ENCODE data around the gene FBXL7. TPM values are rescaled to one million over a fixed set of nuclear protein-coding genes. Genes with fewer than 3 reads are reported as not detected.

Gene FBXL7
- total RNA-seq, 4 donors from 2014 or later = 14.2 to 32.1 (median 24.9) TPM

DNA sequence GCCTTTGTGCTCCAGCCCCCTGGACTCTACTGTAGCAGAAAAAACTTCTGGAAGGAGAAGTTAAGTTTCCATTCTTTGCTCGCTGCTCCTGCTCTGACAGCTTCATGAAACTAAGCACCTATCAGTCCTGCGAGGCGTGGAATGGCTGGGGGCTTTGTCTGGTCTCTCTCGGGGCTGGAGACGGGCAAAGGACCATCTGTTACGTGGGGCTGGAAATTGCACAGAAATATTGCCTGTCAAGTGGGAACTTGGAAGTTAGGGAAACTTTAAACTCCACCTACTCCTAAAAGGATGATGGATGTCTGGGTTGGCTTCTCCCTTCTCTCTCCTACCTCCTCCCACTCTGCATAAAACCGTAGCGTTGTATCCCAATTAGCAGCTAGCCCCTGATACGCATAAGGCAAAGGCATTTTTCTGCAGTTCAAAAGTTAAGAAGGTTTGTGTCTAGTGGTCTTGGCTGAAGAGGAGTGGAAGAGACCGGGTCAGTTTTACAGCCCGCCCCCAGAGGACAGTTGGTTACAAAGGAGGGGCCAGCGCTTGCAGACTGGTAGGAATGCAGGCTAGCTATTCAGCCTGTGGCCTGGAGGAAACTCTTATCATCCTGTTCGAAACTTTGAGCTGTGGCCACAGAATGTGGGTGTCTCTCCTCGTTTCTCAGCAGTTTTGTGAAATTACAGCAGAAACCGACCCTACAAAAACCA lies 1.3 kb downstream of the FBXL7 start:
- H3K4me3 ChIP-seq = peak overlapping the region; percentile 86 to 96
- peak; percentile 48 for ATAC-seq
- no peaks in the 10 kb centered on the region for H3K9me3 ChIP-seq
- H3K36me3 ChIP-seq = no peaks in the 10 kb centered on the region
- peak overlapping the region; percentile 74 to 95 (median 92) for H3K27ac ChIP-seq
- no peaks in the 10 kb centered on the region for H3K27me3 ChIP-seq
- H3K4me1 ChIP-seq = peaks cover 0 to 31% (median 4%) of the 10 kb centered on the region in 3 donors
- WGBS, 2 donors (ENCODE audit: low coverage in 1 of 2) = 0% methylated on average over 4 to 13 of the region's 15 CpGs
- TF ChIP-seq CTCF (IDR thresholded peaks at IDR 0.05) (peak; percentile 3 to 53 (median 30)), POLR2AphosphoS5 (IDR thresholded peaks at IDR 0.05) (no peak)

- peak overlapping the region; percentile 20 to 93 (median 83) for H3K27ac ChIP-seq
- H3K36me3 ChIP-seq = no peaks in the 10 kb centered on the region
- no peak for ATAC-seq
- H3K4me1 ChIP-seq = peaks cover 0 to 31% (median 4%) of the 10 kb centered on the region in 3 donors
- H3K27me3 ChIP-seq = no peaks in the 10 kb centered on the region
- WGBS, 2 donors (ENCODE audit: low coverage in 1 of 2) = 8 to 13% methylated on average over 3 to 5 of the region's 5 CpGs
- no peak for TF ChIP-seq EP300 (IDR thresholded peaks at IDR 0.05)
- no peak for TF ChIP-seq POLR2A (IDR thresholded peaks at IDR 0.05)
- TF ChIP-seq POLR2AphosphoS5 (IDR thresholded peaks at IDR 0.05) = no peak
- no peak for TF ChIP-seq CTCF (IDR thresholded peaks at IDR 0.05)
- H3K9me3 ChIP-seq = no peaks in the 10 kb centered on the region
- peak overlapping the region; percentile 86 to 96 for H3K4me3 ChIP-seq
Measured at GRCh38 chr5:15502208-15502607, 2.2 kb downstream of the FBXL7 start.

DNA sequence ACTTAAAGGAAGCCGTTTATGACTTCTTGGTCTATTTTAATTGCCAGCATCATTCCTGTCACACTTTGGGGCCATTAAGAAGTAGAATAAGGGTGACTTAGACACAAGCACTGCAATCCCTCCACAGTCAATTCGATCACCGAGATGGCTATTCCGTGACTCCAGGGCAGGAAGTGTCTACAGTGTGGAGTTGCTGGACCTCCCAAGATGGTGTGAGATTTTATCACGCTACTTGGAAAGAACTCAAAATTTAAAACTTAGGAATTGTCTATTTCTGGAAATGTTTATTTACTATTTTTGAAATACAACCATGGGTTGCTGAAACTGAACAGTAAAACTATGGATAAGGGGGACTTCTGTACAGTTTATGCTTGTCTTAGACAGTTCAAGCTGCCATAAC lies 6.2 kb downstream of the FBXL7 start:
- TF ChIP-seq POLR2AphosphoS5 (IDR thresholded peaks at IDR 0.05) (no peak), EP300 (IDR thresholded peaks at IDR 0.05) (no peak), POLR2A (IDR thresholded peaks at IDR 0.05) (no peak), CTCF (IDR thresholded peaks at IDR 0.05) (no peak)
- Histone ChIP-seq H3K9me3 (no peaks in the 10 kb centered on the region), H3K27ac (no peak overlapping the region), H3K4me3 (no peak overlapping the region), H3K36me3 (no peaks in the 10 kb centered on the region), H3K4me1 (peaks cover 0 to 34% (median 6%) of the 10 kb centered on the region in 3 donors), H3K27me3 (no peaks in the 10 kb centered on the region)
- WGBS, 2 donors (ENCODE audit: low coverage in 1 of 2) = 82 to 84% methylated on average over 5 of the region's 5 CpGs
- no peak for ATAC-seq

GRCh38 chr5:15506897-15507296 lies 6.9 kb downstream of the FBXL7 start:
- Histone ChIP-seq H3K9me3 (no peaks in the 10 kb centered on the region), H3K36me3 (no peaks in the 10 kb centered on the region), H3K27ac (no peak overlapping the region), H3K4me3 (no peak overlapping the region), H3K4me1 (peaks cover 0 to 35% (median 6%) of the 10 kb centered on the region in 3 donors), H3K27me3 (no peaks in the 10 kb centered on the region)
- no peak for TF ChIP-seq POLR2AphosphoS5 (IDR thresholded peaks at IDR 0.05)
- TF ChIP-seq CTCF (IDR thresholded peaks at IDR 0.05) = no peak
- no peak for TF ChIP-seq EP300 (IDR thresholded peaks at IDR 0.05)
- no peak for TF ChIP-seq POLR2A (IDR thresholded peaks at IDR 0.05)
- ATAC-seq = no peak
- WGBS, 2 donors (ENCODE audit: low coverage in 1 of 2) = 92 to 96% methylated on average over 2 to 3 of the region's 3 CpGs

- peak; percentile 53 for ATAC-seq
- H3K36me3 ChIP-seq = no peaks in the 10 kb centered on the region
- no peak overlapping the region for H3K4me3 ChIP-seq
- 70 to 82% methylated on average over 1 of the region's 1 CpG for WGBS, 2 donors (ENCODE audit: low coverage in 1 of 2)
- TF ChIP-seq POLR2A (IDR thresholded peaks at IDR 0.05) (no peak), EP300 (IDR thresholded peaks at IDR 0.05) (no peak), POLR2AphosphoS5 (IDR thresholded peaks at IDR 0.05) (no peak), CTCF (IDR thresholded peaks at IDR 0.05) (no peak)
- no peak overlapping the region for H3K27ac ChIP-seq
- no peaks in the 10 kb centered on the region for H3K27me3 ChIP-seq
- no peaks in the 10 kb centered on the region for H3K9me3 ChIP-seq
- peaks cover 0 to 28% (median 3%) of the 10 kb centered on the region in 3 donors for H3K4me1 ChIP-seq
Measured at GRCh38 chr5:15510092-15510491, 10.1 kb downstream of the FBXL7 start.
